Common myeloid progenitor, CD34-positive (primary cell): ENCODE results near the gene AKNA.

ENCODE experiments used
- CTCF ChIA-PET: fragments of 350-600 bp; sonication (Branson Sonifier 250); formaldehyde crosslinking; loops from one replicate; lab custom pipeline; 2021; ENCODE audit warnings: antibody characterized with exemption; lab: Charles Lee
- POLR2A ChIA-PET: fragments of 350-600 bp; sonication (Branson Sonifier 250); formaldehyde crosslinking; loops from one replicate; lab custom pipeline; 2021; ENCODE audit warnings: antibody characterized with exemption; lab: Charles Lee
- DNase-seq, 3 donors: peaks; one replicate each; pipeline versions ENCODE4 v3.0.0 to v3.0.0-alpha.2; 2013
- H3K27ac ChIP-seq, 2 experiments: 1 replicate in 1 of 2; 2 replicates in 1 of 2; pipeline ENCODE4 v1.7.0; 2013; ENCODE audit warnings: inconsistent platforms in 2 of 2, low read length in 2 of 2, mild to moderate bottlenecking in 2 of 2, low read depth in 1 of 2, moderate library complexity in 1 of 2; ENCODE audit not compliant: severe bottlenecking in 2 of 2, insufficient read depth in 1 of 2, poor library complexity in 1 of 2
- H3K27me3 ChIP-seq, 5 experiments: replicated peaks in 2 of 5; 1 replicate in 3 of 5; 2 replicates in 2 of 5; pipeline versions ENCODE4 v1.6.1 to v1.7.0; 2013; ENCODE audit warnings: low read length in 4 of 5, mild to moderate bottlenecking in 2 of 5, moderate library complexity in 2 of 5, inconsistent platforms in 1 of 5; ENCODE audit not compliant: insufficient read depth in 5 of 5, control insufficient read depth in 4 of 5
- H3K36me3 ChIP-seq, 4 experiments: 1 replicate in 2 of 4; 2 replicates in 2 of 4; pipeline versions ENCODE4 v1.6.1 to v1.7.0; 2013; ENCODE audit warnings: low read length in 3 of 4, control low read depth in 1 of 4, mild to moderate bottlenecking in 1 of 4; ENCODE audit not compliant: control insufficient read depth in 4 of 4, insufficient read depth in 4 of 4
- H3K4me1 ChIP-seq, 4 experiments: 1 replicate in 3 of 4; 2 replicates in 1 of 4; pipeline versions ENCODE4 v1.6.1 to v1.7.1; 2013; ENCODE audit warnings: low read length in 3 of 4, mild to moderate bottlenecking in 3 of 4, control low read depth in 1 of 4, inconsistent platforms in 1 of 4, moderate library complexity in 1 of 4; ENCODE audit not compliant: control insufficient read depth in 4 of 4, insufficient read depth in 4 of 4; ENCODE audit errors: control extremely low read depth in 1 of 4
- H3K4me3 ChIP-seq, 7 experiments: 1 replicate in 4 of 7; 2 replicates in 3 of 7; pipeline versions ENCODE4 v1.5.1 to v1.7.0; 2013; ENCODE audit warnings: mild to moderate bottlenecking in 7 of 7, low read length in 6 of 7, moderate library complexity in 6 of 7, inconsistent platforms in 2 of 7, low read depth in 2 of 7, control low read depth in 1 of 7; ENCODE audit not compliant: insufficient read depth in 4 of 7, control insufficient read depth in 1 of 7; ENCODE audit errors: extremely low read depth in 1 of 7
- H3K9me3 ChIP-seq, 5 experiments: 1 replicate in 4 of 5; 2 replicates in 1 of 5; pipeline versions ENCODE4 v1.6.1 to v1.7.1; 2013; ENCODE audit warnings: low read length in 4 of 5, mild to moderate bottlenecking in 2 of 5, inconsistent platforms in 1 of 5, low read depth in 1 of 5, moderate library complexity in 1 of 5; ENCODE audit not compliant: control insufficient read depth in 4 of 5, insufficient read depth in 2 of 5; ENCODE audit errors: control extremely low read depth in 1 of 5
- WGBS: methylation state at CpG from one replicate; pipeline ENCODE4 v1.1.5; 2013; ENCODE audit not compliant: insufficient coverage; 5-methylcytosine and 5-hydroxymethylcytosine counted together

Gene AKNA

GRCh38 chr9:114383521-114384231, 4.1 kb downstream of the AKNA start:
- no peaks in the 10 kb centered on the region for H3K27me3 ChIP-seq
- CTCF ChIA-PET: interaction anchor here (1.4 to 17.9 kb wide), 7 partner anchors 10 to 270 kb away, joined by 3 to 255 read pairs (median 5); no protein-coding TSS in a partner anchor
- H3K4me3 ChIP-seq: peak overlapping the region in 6 of 7 experiments; percentile 19 to 62 (median 42)
- H3K9me3 ChIP-seq: no peaks in the 10 kb centered on the region
- no peak for DNase-seq
- WGBS: 15% methylated on average over 4 of the region's 8 CpGs
- POLR2A ChIA-PET: interaction anchor here (3.3 kb wide), 1 partner anchor 11 kb away, joined by 21 read pairs; no protein-coding TSS in a partner anchor
- H3K4me1 ChIP-seq: peaks cover 36 to 80% (median 74%) of the 10 kb centered on the region in 4 experiments
- peaks cover 8 to 39% (median 22%) of the 10 kb centered on the region in 4 experiments for H3K36me3 ChIP-seq
- peak overlapping the region; percentile 77 to 88 for H3K27ac ChIP-seq

GRCh38 chr9:114382699-114383520, 4.9 kb downstream of the AKNA start:
- peak; percentile 54 to 73 (median 66) for DNase-seq
- H3K27me3 ChIP-seq: no peaks in the 10 kb centered on the region
- peak overlapping the region in 6 of 7 experiments; percentile 19 to 62 (median 52) for H3K4me3 ChIP-seq
- peaks cover 10 to 47% (median 26%) of the 10 kb centered on the region in 4 experiments for H3K36me3 ChIP-seq
- H3K27ac ChIP-seq: peak overlapping the region; percentile 77 to 88
- H3K9me3 ChIP-seq: no peaks in the 10 kb centered on the region
- ChIA-PET POLR2A (interaction anchor here (3.3 kb wide), 1 partner anchor 10 kb away, joined by 21 read pairs; no protein-coding TSS in a partner anchor), CTCF (interaction anchor here (1.4 to 17.9 kb wide), 5 partner anchors 11 to 44 kb away, joined by 5 to 255 read pairs (median 5); no protein-coding TSS in a partner anchor)
- WGBS: 15% methylated on average over 13 of the region's 17 CpGs
- H3K4me1 ChIP-seq: peaks cover 36 to 74% (median 68%) of the 10 kb centered on the region in 4 experiments

GRCh38 chr9:114378883-114379282, 8.9 kb downstream of the AKNA start:
- Histone ChIP-seq H3K4me3 (no peak overlapping the region), H3K4me1 (peaks cover 31 to 69% (median 63%) of the 10 kb centered on the region in 4 experiments), H3K36me3 (peaks cover 19 to 78% (median 42%) of the 10 kb centered on the region in 4 experiments), H3K9me3 (no peaks in the 10 kb centered on the region), H3K27ac (no peak overlapping the region), H3K27me3 (no peaks in the 10 kb centered on the region)
- DNase-seq: no peak
- CTCF ChIA-PET: interaction anchor here (0.7 to 2.8 kb wide), 5 partner anchors 9 to 26 kb away, joined by 3 to 9 read pairs (median 5); no protein-coding TSS in a partner anchor
- POLR2A ChIA-PET: no interaction called here
- WGBS: 98% methylated on average over 4 of the region's 5 CpGs

- peaks cover 19 to 78% (median 44%) of the 10 kb centered on the region in 4 experiments for H3K36me3 ChIP-seq
- CTCF ChIA-PET: interaction anchor here (0.9 to 2.8 kb wide), 4 partner anchors 9 to 13 kb away, joined by 3 to 24 read pairs (median 4); partner anchors contain the start of gene AKNA
- POLR2A ChIA-PET: interaction anchor here (0.6 kb wide), 1 partner anchor 37 kb away, joined by 3 read pairs; no protein-coding TSS in a partner anchor
- DNase-seq: no peak
- H3K4me3 ChIP-seq: no peak overlapping the region
- peaks cover 31 to 69% (median 62%) of the 10 kb centered on the region in 4 experiments for H3K4me1 ChIP-seq
- no peak overlapping the region for H3K27ac ChIP-seq
- no peaks in the 10 kb centered on the region for H3K9me3 ChIP-seq
- H3K27me3 ChIP-seq: no peaks in the 10 kb centered on the region
- WGBS: 100% methylated on average over 8 of the region's 8 CpGs
These were observed 9.8 kb downstream of the AKNA start for GRCh38 chr9:114378016-114378415.

- no peaks in the 10 kb centered on the region for H3K27me3 ChIP-seq
- no peaks in the 10 kb centered on the region for H3K9me3 ChIP-seq
- peaks cover 22 to 67% (median 61%) of the 10 kb centered on the region in 4 experiments for H3K4me1 ChIP-seq
- peak overlapping the region in 1 of 2 experiments; percentile 76 for H3K27ac ChIP-seq
- WGBS: 89% methylated on average over 19 of the region's 19 CpGs
- H3K36me3 ChIP-seq: peaks cover 19 to 83% (median 43%) of the 10 kb centered on the region in 4 experiments
- DNase-seq: no peak
- H3K4me3 ChIP-seq: no peak overlapping the region
- ChIA-PET CTCF (interaction anchor here (1.0 to 2.8 kb wide), 5 partner anchors 10 to 278 kb away, joined by 3 to 24 read pairs (median 4); partner anchors contain the start of gene AKNA), POLR2A (no interaction called here)
These were observed 11.0 kb downstream of the AKNA start for GRCh38 chr9:114376586-114377445.
